GM23338 (cell line): ENCODE measurements around the gene SDHAF4. TPM values are rescaled to one million over a fixed set of nuclear protein-coding genes. Genes with fewer than 3 reads are reported as not detected.

ENCODE experiments used
- ATAC-seq: fragments of 200-7000 bp; cut with Tn5 transposase; 3 replicates; pipeline ENCODE4 v1.9.1; 2020
- DNase-seq: peaks from one replicate; pipeline ENCODE4 v3.0.0-alpha.2; 2015; ENCODE audit warnings: low spot score
- H2AFZ ChIP-seq: fragments of 200-600 bp; sonication (generic); 2 replicates; pipeline ENCODE4 v1.8.0; 2016; ENCODE audit warnings: antibody characterized with exemption, mild to moderate bottlenecking, moderate library complexity
- H3F3A ChIP-seq: fragments of 200-600 bp; sonication (generic); replicated peaks from 2 replicates; pipeline ENCODE4 v1.8.0; 2017; ENCODE audit warnings: antibody characterized with exemption, mixed run types, low read depth
- H3K27ac ChIP-seq: fragments of 200-600 bp; sonication (generic); 2 replicates; pipeline ENCODE4 v1.6.1; 2016; ENCODE audit warnings: low read depth
- H3K27me3 ChIP-seq: fragments of 200-600 bp; sonication (generic); 2 replicates; pipeline ENCODE4 v1.8.0; 2016; ENCODE audit warnings: mild to moderate bottlenecking, mixed run types, moderate library complexity; ENCODE audit not compliant: insufficient read depth
- H3K36me3 ChIP-seq: fragments of 200-600 bp; sonication (generic); 2 replicates; pipeline ENCODE4 v1.8.0; 2016; ENCODE audit warnings: mild to moderate bottlenecking; ENCODE audit not compliant: insufficient read depth
- H3K4me1 ChIP-seq: fragments of 200-600 bp; sonication (generic); 2 replicates; pipeline ENCODE4 v1.8.0; 2016; ENCODE audit warnings: mild to moderate bottlenecking, moderate library complexity; ENCODE audit not compliant: insufficient read depth
- H3K4me2 ChIP-seq: fragments of 200-600 bp; sonication (generic); 2 replicates; pipeline ENCODE4 v1.7.1; 2017; ENCODE audit warnings: mixed run types
- H3K4me3 ChIP-seq: fragments of 200-600 bp; sonication (generic); 2 replicates; pipeline ENCODE4 v1.6.1; 2016; ENCODE audit warnings: mixed run types
- H3K79me2 ChIP-seq: fragments of 200-600 bp; sonication (generic); replicated peaks from 2 replicates; pipeline ENCODE4 v1.8.0; 2017; ENCODE audit warnings: mild to moderate bottlenecking; ENCODE audit not compliant: insufficient read depth
- H3K9me2 ChIP-seq: fragments of 200-600 bp; sonication (generic); 2 replicates; pipeline ENCODE4 v1.8.0; 2017; ENCODE audit not compliant: insufficient read depth
- H4K20me1 ChIP-seq: fragments of 200-600 bp; sonication (generic); replicated peaks from 2 replicates; pipeline ENCODE4 v1.8.0; 2017; ENCODE audit warnings: mild to moderate bottlenecking; ENCODE audit not compliant: insufficient read depth
- H3K27ac Mint-ChIP-seq: 2 replicates; pipeline ENCODE4 v1.8.0; 2020; ENCODE audit warnings: inconsistent platforms, mild to moderate bottlenecking, moderate library complexity, mixed read lengths
- H3K27me3 Mint-ChIP-seq: 3 replicates; pipeline ENCODE4 v1.8.0; 2022; ENCODE audit warnings: low read depth, mild to moderate bottlenecking, moderate library complexity, mixed read lengths, inconsistent platforms; ENCODE audit not compliant: insufficient read depth, poor library complexity
- H3K36me3 Mint-ChIP-seq: 3 replicates; pipeline ENCODE4 v1.8.0; 2021; ENCODE audit warnings: low read depth, mild to moderate bottlenecking, inconsistent platforms, moderate library complexity, mixed read lengths
- H3K4me1 Mint-ChIP-seq: 3 replicates; pipeline ENCODE4 v1.8.0; 2020; ENCODE audit warnings: mild to moderate bottlenecking, inconsistent platforms, mixed read lengths
- H3K4me3 Mint-ChIP-seq: 3 replicates; pipeline ENCODE4 v1.8.0; 2021; ENCODE audit warnings: moderate library complexity, mild to moderate bottlenecking, inconsistent platforms, mixed read lengths
- H3K9me3 Mint-ChIP-seq: 3 replicates; pipeline ENCODE4 v1.8.0; 2020; ENCODE audit warnings: moderate library complexity, mild to moderate bottlenecking, inconsistent platforms, mixed read lengths
- EZH2 ChIP-seq: fragments of 200-600 bp; sonication (generic); IDR thresholded peaks from one replicate; pipeline ENCODE4 v1.8.0; 2017; ENCODE audit warnings: antibody characterized with exemption, mild to moderate bottlenecking, low read depth; ENCODE audit not compliant: unreplicated experiment
- EZH2phosphoT487 ChIP-seq: fragments of 200-600 bp; sonication (generic); IDR thresholded peaks from one replicate; pipeline ENCODE4 v1.8.1; 2018; ENCODE audit warnings: antibody characterized with exemption; ENCODE audit not compliant: unreplicated experiment
- JUNB ChIP-seq: IDR thresholded peaks from one replicate; pipeline ENCODE4 v1.6.1; 2016; ENCODE audit warnings: antibody characterized with exemption; ENCODE audit not compliant: unreplicated experiment
- NANOG ChIP-seq: IDR thresholded peaks from 2 replicates; pipeline ENCODE4 v1.6.1; 2016; ENCODE audit warnings: antibody characterized with exemption, borderline replicate concordance
- STAT1 ChIP-seq: IDR thresholded peaks from one replicate; pipeline ENCODE4 v1.6.1; 2016; ENCODE audit warnings: antibody characterized with exemption; ENCODE audit not compliant: unreplicated experiment
- ZNF114 ChIP-seq: fragments of 250-450 bp; sonication (Bioruptor Pico); IDR thresholded peaks from 2 replicates; pipeline ENCODE4 v1.5.0; 2020; ENCODE audit warnings: mild to moderate bottlenecking, moderate library complexity
- polyA plus RNA-seq: library from polyadenylated mRNA; unstranded; fragments of >200 nt; fragmentation: Nextera tagmentation; extraction: Ambion mirVana; gene quantifications from 2 replicates; pipeline ENCODE4 v1.2.1, GENCODE V29; 2016
- total RNA-seq: library from RNA; depleted of rRNA; stranded (reverse); fragments of >200 nt; shearing (Covaris generic); gene quantifications from 2 replicates; pipeline ENCODE4 v1.2.3, GENCODE V29; 2014
- TF ChIP-seq, protein P1 (sequence below): IDR thresholded peaks from 2 replicates; pipeline ENCODE4 v1.6.1; 2016; ENCODE audit warnings: antibody characterized with exemption
- TF ChIP-seq, protein P2 (sequence below): fragments of 250-450 bp; sonication (Bioruptor Pico); IDR thresholded peaks from 2 replicates; pipeline ENCODE4 v1.5.0; 2020; ENCODE audit warnings: mild to moderate bottlenecking, moderate library complexity
- TF ChIP-seq, protein P3 (sequence below), 2 experiments: fragments of 200-600 bp in 1 of 2; sonication (generic) in 1 of 2; conservative IDR thresholded peaks; 2 replicates each; pipeline versions ENCODE4 v1.5.1 to v1.6.1; 2016 to 2017; ENCODE audit warnings: antibody characterized with exemption in 2 of 2, low read depth in 2 of 2, mild to moderate bottlenecking in 2 of 2, moderate library complexity in 1 of 2

Gene SDHAF4
- total and polyA plus RNA-seq, 2 experiments from 2014 or later: 12.2 to 30.4 TPM

DNA sequence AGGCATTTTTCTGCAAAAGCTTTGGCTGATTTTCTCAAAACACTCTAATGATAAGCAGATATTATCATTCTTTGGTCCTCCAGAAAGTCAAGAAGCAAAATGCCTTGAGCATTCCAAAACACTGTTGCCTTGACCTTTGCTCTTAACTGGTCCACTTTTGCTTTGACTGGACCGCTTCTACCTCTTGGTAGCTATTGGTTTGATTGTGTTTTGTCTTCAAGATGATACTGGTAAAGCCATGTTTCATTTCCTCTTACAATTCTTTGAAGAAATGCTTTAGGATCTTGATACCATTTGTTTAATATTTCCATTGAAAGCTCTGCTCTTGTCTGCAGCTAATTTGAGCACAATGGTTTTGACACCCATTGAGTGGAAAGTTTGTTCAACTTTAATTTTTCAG, 35.6 kb upstream of the SDHAF4 start:
- no peak for DNase-seq

More for the DNA sequence above, 35.6 kb upstream of the SDHAF4 start:
- Histone ChIP-seq H3K27me3 (no peaks in the 10 kb centered on the region), H3K4me3 (no peak overlapping the region), H3K36me3 (no peaks in the 10 kb centered on the region; the same call in 1 of the 2 replicates), H3F3A (no peaks in the 10 kb centered on the region), H3K4me1 (no peaks in the 10 kb centered on the region), H2AFZ (no peak overlapping the region), H3K9me2 (no peaks in the 10 kb centered on the region), H3K27ac (no peak overlapping the region), H3K79me2 (no peaks in the 10 kb centered on the region), H4K20me1 (no peaks in the 10 kb centered on the region), H3K4me2 (no peak overlapping the region)
- no peak overlapping the region for H3K4me3 Mint-ChIP-seq
- no peaks in the 10 kb centered on the region for H3K9me3 Mint-ChIP-seq
- no peaks in the 10 kb centered on the region for H3K4me1 Mint-ChIP-seq
- H3K36me3 Mint-ChIP-seq: peaks cover 10% of the 10 kb centered on the region
- TF ChIP-seq ZNF114 (CRISPR knock-in tag) (no peak), EZH2phosphoT487 (no peak), NANOG (no peak), EZH2 (no peak), JUNB (no peak), STAT1 (no peak)
- TF ChIP-seq, protein P1, sequence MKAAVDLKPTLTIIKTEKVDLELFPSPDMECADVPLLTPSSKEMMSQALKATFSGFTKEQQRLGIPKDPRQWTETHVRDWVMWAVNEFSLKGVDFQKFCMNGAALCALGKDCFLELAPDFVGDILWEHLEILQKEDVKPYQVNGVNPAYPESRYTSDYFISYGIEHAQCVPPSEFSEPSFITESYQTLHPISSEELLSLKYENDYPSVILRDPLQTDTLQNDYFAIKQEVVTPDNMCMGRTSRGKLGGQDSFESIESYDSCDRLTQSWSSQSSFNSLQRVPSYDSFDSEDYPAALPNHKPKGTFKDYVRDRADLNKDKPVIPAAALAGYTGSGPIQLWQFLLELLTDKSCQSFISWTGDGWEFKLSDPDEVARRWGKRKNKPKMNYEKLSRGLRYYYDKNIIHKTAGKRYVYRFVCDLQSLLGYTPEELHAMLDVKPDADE: no peak
- TF ChIP-seq, protein P2, sequence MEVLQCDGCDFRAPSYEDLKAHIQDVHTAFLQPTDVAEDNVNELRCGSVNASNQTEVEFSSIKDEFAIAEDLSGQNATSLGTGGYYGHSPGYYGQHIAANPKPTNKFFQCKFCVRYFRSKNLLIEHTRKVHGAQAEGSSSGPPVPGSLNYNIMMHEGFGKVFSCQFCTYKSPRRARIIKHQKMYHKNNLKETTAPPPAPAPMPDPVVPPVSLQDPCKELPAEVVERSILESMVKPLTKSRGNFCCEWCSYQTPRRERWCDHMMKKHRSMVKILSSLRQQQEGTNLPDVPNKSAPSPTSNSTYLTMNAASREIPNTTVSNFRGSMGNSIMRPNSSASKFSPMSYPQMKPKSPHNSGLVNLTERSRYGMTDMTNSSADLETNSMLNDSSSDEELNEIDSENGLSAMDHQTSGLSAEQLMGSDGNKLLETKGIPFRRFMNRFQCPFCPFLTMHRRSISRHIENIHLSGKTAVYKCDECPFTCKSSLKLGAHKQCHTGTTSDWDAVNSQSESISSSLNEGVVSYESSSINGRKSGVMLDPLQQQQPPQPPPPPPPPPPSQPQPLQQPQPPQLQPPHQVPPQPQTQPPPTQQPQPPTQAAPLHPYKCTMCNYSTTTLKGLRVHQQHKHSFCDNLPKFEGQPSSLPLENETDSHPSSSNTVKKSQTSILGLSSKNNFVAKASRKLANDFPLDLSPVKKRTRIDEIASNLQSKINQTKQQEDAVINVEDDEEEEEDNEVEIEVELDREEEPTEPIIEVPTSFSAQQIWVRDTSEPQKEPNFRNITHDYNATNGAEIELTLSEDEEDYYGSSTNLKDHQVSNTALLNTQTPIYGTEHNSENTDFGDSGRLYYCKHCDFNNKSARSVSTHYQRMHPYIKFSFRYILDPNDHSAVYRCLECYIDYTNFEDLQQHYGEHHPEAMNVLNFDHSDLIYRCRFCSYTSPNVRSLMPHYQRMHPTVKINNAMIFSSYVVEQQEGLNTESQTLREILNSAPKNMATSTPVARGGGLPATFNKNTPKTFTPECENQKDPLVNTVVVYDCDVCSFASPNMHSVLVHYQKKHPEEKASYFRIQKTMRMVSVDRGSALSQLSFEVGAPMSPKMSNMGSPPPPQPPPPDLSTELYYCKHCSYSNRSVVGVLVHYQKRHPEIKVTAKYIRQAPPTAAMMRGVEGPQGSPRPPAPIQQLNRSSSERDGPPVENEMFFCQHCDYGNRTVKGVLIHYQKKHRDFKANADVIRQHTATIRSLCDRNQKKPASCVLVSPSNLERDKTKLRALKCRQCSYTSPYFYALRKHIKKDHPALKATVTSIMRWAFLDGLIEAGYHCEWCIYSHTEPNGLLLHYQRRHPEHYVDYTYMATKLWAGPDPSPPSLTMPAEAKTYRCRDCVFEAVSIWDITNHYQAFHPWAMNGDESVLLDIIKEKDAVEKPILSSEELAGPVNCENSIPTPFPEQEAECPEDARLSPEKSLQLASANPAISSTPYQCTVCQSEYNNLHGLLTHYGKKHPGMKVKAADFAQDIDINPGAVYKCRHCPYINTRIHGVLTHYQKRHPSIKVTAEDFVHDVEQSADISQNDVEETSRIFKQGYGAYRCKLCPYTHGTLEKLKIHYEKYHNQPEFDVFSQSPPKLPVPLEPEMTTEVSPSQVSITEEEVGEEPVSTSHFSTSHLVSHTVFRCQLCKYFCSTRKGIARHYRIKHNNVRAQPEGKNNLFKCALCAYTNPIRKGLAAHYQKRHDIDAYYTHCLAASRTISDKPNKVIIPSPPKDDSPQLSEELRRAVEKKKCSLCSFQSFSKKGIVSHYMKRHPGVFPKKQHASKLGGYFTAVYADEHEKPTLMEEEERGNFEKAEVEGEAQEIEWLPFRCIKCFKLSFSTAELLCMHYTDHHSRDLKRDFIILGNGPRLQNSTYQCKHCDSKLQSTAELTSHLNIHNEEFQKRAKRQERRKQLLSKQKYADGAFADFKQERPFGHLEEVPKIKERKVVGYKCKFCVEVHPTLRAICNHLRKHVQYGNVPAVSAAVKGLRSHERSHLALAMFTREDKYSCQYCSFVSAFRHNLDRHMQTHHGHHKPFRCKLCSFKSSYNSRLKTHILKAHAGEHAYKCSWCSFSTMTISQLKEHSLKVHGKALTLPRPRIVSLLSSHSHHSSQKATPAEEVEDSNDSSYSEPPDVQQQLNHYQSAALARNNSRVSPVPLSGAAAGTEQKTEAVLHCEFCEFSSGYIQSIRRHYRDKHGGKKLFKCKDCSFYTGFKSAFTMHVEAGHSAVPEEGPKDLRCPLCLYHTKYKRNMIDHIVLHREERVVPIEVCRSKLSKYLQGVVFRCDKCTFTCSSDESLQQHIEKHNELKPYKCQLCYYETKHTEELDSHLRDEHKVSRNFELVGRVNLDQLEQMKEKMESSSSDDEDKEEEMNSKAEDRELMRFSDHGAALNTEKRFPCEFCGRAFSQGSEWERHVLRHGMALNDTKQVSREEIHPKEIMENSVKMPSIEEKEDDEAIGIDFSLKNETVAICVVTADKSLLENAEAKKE (CRISPR knock-in tag): no peak
- TF ChIP-seq, protein P3, sequence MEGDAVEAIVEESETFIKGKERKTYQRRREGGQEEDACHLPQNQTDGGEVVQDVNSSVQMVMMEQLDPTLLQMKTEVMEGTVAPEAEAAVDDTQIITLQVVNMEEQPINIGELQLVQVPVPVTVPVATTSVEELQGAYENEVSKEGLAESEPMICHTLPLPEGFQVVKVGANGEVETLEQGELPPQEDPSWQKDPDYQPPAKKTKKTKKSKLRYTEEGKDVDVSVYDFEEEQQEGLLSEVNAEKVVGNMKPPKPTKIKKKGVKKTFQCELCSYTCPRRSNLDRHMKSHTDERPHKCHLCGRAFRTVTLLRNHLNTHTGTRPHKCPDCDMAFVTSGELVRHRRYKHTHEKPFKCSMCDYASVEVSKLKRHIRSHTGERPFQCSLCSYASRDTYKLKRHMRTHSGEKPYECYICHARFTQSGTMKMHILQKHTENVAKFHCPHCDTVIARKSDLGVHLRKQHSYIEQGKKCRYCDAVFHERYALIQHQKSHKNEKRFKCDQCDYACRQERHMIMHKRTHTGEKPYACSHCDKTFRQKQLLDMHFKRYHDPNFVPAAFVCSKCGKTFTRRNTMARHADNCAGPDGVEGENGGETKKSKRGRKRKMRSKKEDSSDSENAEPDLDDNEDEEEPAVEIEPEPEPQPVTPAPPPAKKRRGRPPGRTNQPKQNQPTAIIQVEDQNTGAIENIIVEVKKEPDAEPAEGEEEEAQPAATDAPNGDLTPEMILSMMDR (conservative IDR thresholded peaks at IDR 0.05; ENCODE audit: low read depth in 2 of 2): no peak
- H3K27ac Mint-ChIP-seq: no peak overlapping the region
- no peak for ATAC-seq
- H3K27me3 Mint-ChIP-seq: no peaks in the 10 kb centered on the region
